ENCODE results near the gene LCE1C.

LCE1C gene

DNA sequence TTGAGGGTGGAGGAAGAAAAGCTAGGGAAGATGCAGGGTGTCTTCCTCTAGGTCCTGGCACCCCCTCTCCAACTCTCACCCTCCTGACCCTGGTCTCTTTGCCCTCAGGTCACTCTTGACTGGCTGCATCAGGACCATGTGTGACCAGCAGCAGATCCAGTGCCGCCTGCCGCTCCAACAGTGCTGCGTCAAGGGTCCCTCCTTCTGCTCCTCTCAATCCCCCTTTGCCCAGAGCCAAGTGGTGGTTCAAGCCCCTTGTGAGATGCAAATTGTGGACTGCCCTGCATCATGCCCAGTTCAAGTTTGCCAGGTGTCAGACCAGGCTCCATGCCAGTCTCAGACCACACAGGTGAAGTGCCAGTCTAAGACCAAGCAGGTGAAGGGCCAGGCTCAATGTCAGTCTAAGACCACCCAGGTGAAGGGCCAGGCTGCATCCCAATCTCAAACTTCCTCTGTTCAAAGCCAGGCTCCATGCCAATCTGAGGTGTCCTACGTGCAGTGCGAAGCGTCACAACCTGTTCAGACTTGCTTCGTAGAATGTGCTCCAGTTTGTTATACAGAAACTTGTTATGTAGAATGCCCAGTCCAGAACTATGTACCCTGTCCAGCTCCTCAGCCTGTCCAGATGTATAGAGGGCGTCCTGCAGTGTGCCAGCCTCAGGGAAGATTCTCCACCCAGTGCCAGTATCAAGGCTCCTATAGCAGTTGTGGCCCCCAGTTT is 46.8 kb downstream of the LCE1C start:
- DNase-seq: no peak

DNA sequence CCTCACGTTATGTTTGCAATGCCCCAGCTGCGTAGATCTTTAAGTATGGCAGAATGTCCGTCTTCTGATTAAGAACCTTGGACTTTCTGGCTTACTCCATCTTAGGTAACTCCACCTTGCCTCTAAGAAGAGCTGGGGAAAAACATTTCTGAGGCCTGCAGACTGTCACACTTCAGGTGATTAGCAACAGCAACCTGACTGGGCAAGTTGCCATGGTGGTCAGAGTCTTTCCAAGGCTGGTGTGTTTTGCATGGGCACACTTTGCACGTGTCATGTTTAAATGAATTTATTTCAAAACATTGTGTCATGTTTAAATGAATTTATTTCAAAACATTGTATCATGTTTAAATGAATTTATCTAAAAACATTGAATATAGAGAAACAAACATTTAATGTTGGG is 47.8 kb downstream of the LCE1C start:
- no peak for DNase-seq

DNA sequence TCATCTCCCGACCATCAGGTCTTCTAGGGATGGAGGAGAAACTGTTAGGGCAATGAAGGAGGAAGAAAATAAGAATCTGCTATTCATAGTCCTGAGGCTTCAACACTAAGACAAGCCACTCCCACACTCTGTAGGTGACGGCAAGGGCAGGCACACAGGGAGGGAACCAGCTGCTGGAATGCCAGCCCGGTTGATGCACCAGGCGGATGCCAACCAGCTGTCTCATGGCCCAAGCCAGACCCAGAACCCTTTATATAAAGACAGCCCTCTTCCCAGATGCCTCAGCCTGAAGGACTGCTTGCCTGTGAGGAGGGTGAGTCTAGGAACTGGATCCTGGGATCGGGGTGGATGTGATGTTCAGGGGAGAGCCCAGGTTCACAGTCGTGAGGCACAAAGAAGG is 48.7 kb downstream of the LCE1C start, which contains the start of gene KPRP:
KPRP (plus strand) TSS at position 279 of the 400 bp plus-strand sequence. CDS start 1,564 bp downstream, outside the sequence.
- no peak for DNase-seq

DNA sequence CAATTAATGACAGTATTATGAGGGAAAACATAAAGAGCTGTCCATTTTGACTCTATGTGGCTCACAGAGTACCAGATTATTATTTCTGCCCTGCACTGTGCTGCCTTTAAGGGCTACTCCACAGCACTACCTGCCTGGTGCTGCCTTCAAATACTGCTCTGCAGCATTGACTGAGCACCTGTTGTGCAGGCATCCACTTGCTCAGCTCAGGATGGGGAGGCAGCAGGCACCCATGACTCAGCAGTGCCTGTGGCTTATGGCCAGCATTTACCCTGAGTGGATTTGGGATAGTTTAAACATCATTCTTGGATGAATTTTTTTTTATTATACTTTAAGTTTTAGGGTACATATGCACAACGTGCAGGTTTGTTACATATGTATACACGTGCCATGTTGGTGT is 49.6 kb downstream of the LCE1C start:
- no peak for DNase-seq
